ENCODE measurements around the gene CCBE1.

GRCh38 chr18:59724103-59724502 lies 26.9 kb upstream of the CCBE1 start:
- TF ChIP-seq CTCF (IDR thresholded peaks at IDR 0.05) (no peak), ZFX (IDR thresholded peaks at IDR 0.05; ENCODE audit: borderline replicate concordance) (no peak)
